OCI-LY7 (cell line): ENCODE measurements around the gene SLMAP. TPM values are rescaled to one million over a fixed set of nuclear protein-coding genes. Genes with fewer than 3 reads are reported as not detected.

Experiments
- BruUV-seq: library from RNA; stranded (reverse); fragments of 400-500 nt; replicated peaks from 2 replicates; lab custom pipeline; 2021; lab: Mats Ljungman, UMichigan
- CTCF ChIA-PET: fragments of 300-600 bp; sonication (Branson Sonifier 250); formaldehyde crosslinking; loops from one replicate; lab custom pipeline; 2022; ENCODE audit warnings: antibody characterized with exemption; ENCODE audit not compliant: unreplicated experiment; lab: Charles Lee
- POLR2A ChIA-PET: fragments of 300-600 bp; sonication (Branson Sonifier 250); formaldehyde crosslinking; loops from one replicate; lab custom pipeline; 2022; ENCODE audit warnings: antibody characterized with exemption; lab: Charles Lee
- DNase-seq: peaks from one replicate; pipeline ENCODE4 v3.0.0-alpha.2; 2015; ENCODE audit warnings: low spot score
- H2AFZ ChIP-seq: fragments of 200-600 bp; sonication (generic), shearing (Covaris generic); 2 replicates; pipeline ENCODE4 v1.6.1; 2014; ENCODE audit warnings: mild to moderate bottlenecking, antibody characterized with exemption, low read length, moderate library complexity
- H3K27ac ChIP-seq: fragments of 200-600 bp; sonication (generic); 2 replicates; pipeline ENCODE4 v1.5.1; 2014; ENCODE audit warnings: mixed run types, low read depth, mild to moderate bottlenecking, moderate library complexity, low read length, inconsistent platforms; ENCODE audit not compliant: poor library complexity, severe bottlenecking
- H3K36me3 ChIP-seq: fragments of 200-600 bp; sonication (generic); 2 replicates; pipeline ENCODE4 v1.6.1; 2014; ENCODE audit warnings: mild to moderate bottlenecking, antibody characterized with exemption, low read length, moderate library complexity, mixed read lengths; ENCODE audit not compliant: insufficient read depth
- H3K4me1 ChIP-seq: fragments of 200-600 bp; sonication (generic); 2 replicates; pipeline ENCODE4 v1.5.1; 2014; ENCODE audit warnings: mild to moderate bottlenecking, low read length; ENCODE audit not compliant: insufficient read depth, poor library complexity, severe bottlenecking
- H3K4me2 ChIP-seq: fragments of 200-600 bp; sonication (generic); 2 replicates; pipeline ENCODE4 v1.6.1; 2014; ENCODE audit warnings: mild to moderate bottlenecking, low read length
- H3K4me3 ChIP-seq: fragments of 200-600 bp; sonication (generic); 2 replicates; pipeline ENCODE4 v1.5.1; 2014; ENCODE audit warnings: mild to moderate bottlenecking, low read depth, low read length; ENCODE audit not compliant: poor library complexity, severe bottlenecking
- H3K79me2 ChIP-seq: fragments of 200-600 bp; sonication (generic); 2 replicates; pipeline ENCODE4 v1.6.1; 2016; ENCODE audit warnings: low read depth, mild to moderate bottlenecking, low read length, moderate library complexity, mixed read lengths; ENCODE audit not compliant: insufficient read depth
- H3K9me2 ChIP-seq: fragments of 200-600 bp; sonication (generic); 2 replicates; pipeline ENCODE4 v1.6.1; 2016; ENCODE audit warnings: mild to moderate bottlenecking, low read length, mixed read lengths; ENCODE audit not compliant: insufficient read depth
- H3K9me3 ChIP-seq: fragments of 200-600 bp; sonication (generic); 2 replicates; pipeline ENCODE4 v1.6.1; 2014; ENCODE audit warnings: mild to moderate bottlenecking, mixed run types, low read length, mixed read lengths
- H4K20me1 ChIP-seq: fragments of 200-600 bp; sonication (generic); 2 replicates; pipeline ENCODE4 v1.6.1; 2014; ENCODE audit warnings: mild to moderate bottlenecking, antibody characterized with exemption, low read length, moderate library complexity, mixed read lengths; ENCODE audit not compliant: insufficient read depth
- EZH2phosphoT487 ChIP-seq: fragments of 200-600 bp; sonication (generic); IDR thresholded peaks from 2 replicates; pipeline ENCODE4 v1.6.1; 2018; ENCODE audit warnings: low read depth, borderline replicate concordance, mild to moderate bottlenecking, mixed run types, antibody characterized with exemption, low read length, moderate library complexity, mixed read lengths
- intact Hi-C: fragments of 100-400 bp; cut with micrococcal nuclease; formaldehyde crosslinking; loops from one replicate; pipeline ENCODE4 v1.10.0; 2022; ENCODE audit not compliant: unreplicated experiment
- total RNA-seq, 2 experiments: library from RNA; depleted of rRNA in 1 of 2; stranded (reverse); fragments of >200 nt in 1 of 2; shearing (Covaris generic) in 1 of 2; gene quantifications; 2 replicates each; pipeline ENCODE4 v1.2.3, GENCODE V29; 2014 to 2022
- TF ChIP-seq, protein P1 (sequence below): fragments of 200-600 bp; sonication (generic); conservative IDR thresholded peaks from 2 replicates; pipeline ENCODE4 v1.5.1; 2014; ENCODE audit warnings: mild to moderate bottlenecking, antibody characterized with exemption, low read length, moderate library complexity, mixed read lengths

SLMAP gene
- total RNA-seq, 2 experiments from 2014 or later, result 41.6 to 68.4 TPM

DNA sequence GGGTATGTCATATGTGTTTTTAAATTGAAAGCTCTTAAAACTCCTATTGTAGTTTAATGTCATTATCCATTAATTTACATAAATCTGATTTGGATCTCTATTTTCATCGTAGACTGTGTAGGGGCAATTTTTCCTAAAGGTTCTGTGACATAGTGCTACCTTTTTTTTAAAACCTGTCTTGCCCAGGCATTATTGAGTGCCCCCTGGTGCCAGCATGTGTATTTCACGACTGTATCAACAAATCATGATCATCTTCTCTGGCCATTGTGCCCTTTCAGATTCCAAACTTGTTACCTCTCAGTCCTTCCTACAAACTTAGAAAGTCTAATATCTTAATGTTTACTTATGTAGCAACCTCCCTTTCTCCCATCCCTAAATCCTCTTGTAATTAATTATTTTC is 154.9 kb downstream of the SLMAP start:
- no peaks in the 10 kb centered on the region for H3K4me1 ChIP-seq
- no peak overlapping the region for H3K4me3 ChIP-seq
- no peaks in the 10 kb centered on the region for H4K20me1 ChIP-seq
- H2AFZ ChIP-seq, result no peak overlapping the region
- intact Hi-C loops, result loop anchor here (10.0 kb wide), 1 partner anchor 736 kb away; no protein-coding TSS in a partner anchor
- no peaks in the 10 kb centered on the region for H3K9me2 ChIP-seq
- TF ChIP-seq, protein P1, sequence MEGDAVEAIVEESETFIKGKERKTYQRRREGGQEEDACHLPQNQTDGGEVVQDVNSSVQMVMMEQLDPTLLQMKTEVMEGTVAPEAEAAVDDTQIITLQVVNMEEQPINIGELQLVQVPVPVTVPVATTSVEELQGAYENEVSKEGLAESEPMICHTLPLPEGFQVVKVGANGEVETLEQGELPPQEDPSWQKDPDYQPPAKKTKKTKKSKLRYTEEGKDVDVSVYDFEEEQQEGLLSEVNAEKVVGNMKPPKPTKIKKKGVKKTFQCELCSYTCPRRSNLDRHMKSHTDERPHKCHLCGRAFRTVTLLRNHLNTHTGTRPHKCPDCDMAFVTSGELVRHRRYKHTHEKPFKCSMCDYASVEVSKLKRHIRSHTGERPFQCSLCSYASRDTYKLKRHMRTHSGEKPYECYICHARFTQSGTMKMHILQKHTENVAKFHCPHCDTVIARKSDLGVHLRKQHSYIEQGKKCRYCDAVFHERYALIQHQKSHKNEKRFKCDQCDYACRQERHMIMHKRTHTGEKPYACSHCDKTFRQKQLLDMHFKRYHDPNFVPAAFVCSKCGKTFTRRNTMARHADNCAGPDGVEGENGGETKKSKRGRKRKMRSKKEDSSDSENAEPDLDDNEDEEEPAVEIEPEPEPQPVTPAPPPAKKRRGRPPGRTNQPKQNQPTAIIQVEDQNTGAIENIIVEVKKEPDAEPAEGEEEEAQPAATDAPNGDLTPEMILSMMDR, result peak; percentile 81
- no peak for TF ChIP-seq EZH2phosphoT487
- ChIA-PET CTCF (no interaction called here), POLR2A (interaction anchor here (0.7 kb wide), 1 partner anchor 20 kb away, joined by 3 read pairs; no protein-coding TSS in a partner anchor)
- no TSS peak for BruUV-seq
- peak; percentile 42 for DNase-seq
- H3K27ac ChIP-seq, result no peak overlapping the region
- H3K9me3 ChIP-seq, result no peaks in the 10 kb centered on the region
- peaks cover 62% of the 10 kb centered on the region for H3K36me3 ChIP-seq
- no peak overlapping the region for H3K4me2 ChIP-seq
- no peaks in the 10 kb centered on the region for H3K79me2 ChIP-seq

DNA sequence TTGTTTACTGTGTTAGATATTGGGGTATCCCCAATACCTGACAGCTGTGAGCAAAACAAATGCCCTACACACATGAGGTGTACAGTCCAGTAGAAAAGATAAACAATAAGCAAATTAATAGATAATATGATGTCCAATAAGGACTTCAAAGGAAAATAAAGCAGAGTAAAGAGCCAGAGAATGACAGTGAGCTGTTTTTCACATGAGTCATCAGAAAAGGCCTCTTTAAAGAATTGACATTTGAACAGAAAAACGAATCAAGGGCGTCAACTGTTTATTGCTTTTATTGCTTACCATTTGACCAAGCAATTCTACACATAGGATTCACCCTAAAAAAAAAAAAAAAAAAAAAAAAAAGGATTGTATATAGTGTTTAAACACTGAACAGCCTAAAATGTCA is 155.5 kb downstream of the SLMAP start:
- Histone ChIP-seq H3K79me2 (no peaks in the 10 kb centered on the region), H2AFZ (no peak overlapping the region), H3K27ac (no peak overlapping the region), H3K9me3 (no peaks in the 10 kb centered on the region), H3K4me1 (no peaks in the 10 kb centered on the region), H4K20me1 (no peaks in the 10 kb centered on the region), H3K36me3 (peaks cover 68% of the 10 kb centered on the region), H3K4me3 (no peak overlapping the region), H3K4me2 (no peak overlapping the region), H3K9me2 (no peaks in the 10 kb centered on the region)
- intact Hi-C loops, result loop anchor here (10.0 kb wide), 1 partner anchor 737 kb away; no protein-coding TSS in a partner anchor
- POLR2A ChIA-PET, result interaction anchor here (1.4 kb wide), 1 partner anchor 18 kb away, joined by 5 read pairs; no protein-coding TSS in a partner anchor
- TF ChIP-seq, protein P1, result no peak
- no peak for TF ChIP-seq EZH2phosphoT487
- no TSS peak for BruUV-seq
- DNase-seq, result no peak
- CTCF ChIA-PET, result no interaction called here

DNA sequence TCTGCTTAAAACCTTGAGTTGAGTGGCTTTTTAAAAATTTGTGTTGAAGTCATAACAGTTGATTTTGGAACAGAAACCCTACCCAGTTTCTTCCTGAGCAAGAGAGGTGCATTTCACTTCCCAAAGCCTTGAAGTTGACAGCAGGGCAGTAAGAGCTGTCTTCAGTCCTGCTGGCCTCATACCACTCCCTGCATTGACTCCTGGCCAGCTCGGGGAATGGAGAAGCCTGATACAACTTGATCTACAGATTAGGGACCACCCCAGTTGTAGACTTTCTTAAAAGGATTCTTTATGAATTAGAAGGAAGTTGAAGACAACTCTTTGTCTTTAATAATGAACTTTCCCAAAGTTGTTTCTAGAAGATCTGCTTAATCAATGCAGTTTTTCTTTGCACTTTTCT is 161.5 kb downstream of the SLMAP start:
- H3K4me1 ChIP-seq, result no peaks in the 10 kb centered on the region
- no peak for DNase-seq
- POLR2A ChIA-PET, result no interaction called here
- no peaks in the 10 kb centered on the region for H4K20me1 ChIP-seq
- TF ChIP-seq, protein P1, result no peak
- TF ChIP-seq EZH2phosphoT487, result no peak
- intact Hi-C loops, result loop anchor here (10.0 kb wide), 1 partner anchor 743 kb away; no protein-coding TSS in a partner anchor
- no peak overlapping the region for H3K4me2 ChIP-seq
- CTCF ChIA-PET, result no interaction called here
- no peaks in the 10 kb centered on the region for H3K79me2 ChIP-seq
- no peaks in the 10 kb centered on the region for H3K9me2 ChIP-seq
- BruUV-seq, result no TSS peak
- H3K36me3 ChIP-seq, result peaks cover 67% of the 10 kb centered on the region
- no peak overlapping the region for H3K27ac ChIP-seq
- no peaks in the 10 kb centered on the region for H3K9me3 ChIP-seq
- no peak overlapping the region for H3K4me3 ChIP-seq
- no peak overlapping the region for H2AFZ ChIP-seq
